H1 (cell line): ENCODE measurements around the gene FADS2.

Experiments used
- ASH2L ChIP-seq: fragments of 200-600, 300-600 bp; sonication (generic); IDR thresholded peaks from one replicate; pipeline ENCODE4 v1.7.1; 2017; ENCODE audit warnings: low read length
- CHD2 ChIP-seq: IDR thresholded peaks from 2 replicates; pipeline ENCODE4 v1.6.1; 2012; ENCODE audit warnings: low read length, improper control_type of control experiment
- EZH2 ChIP-seq: fragments of 200-600 bp; sonication (generic); IDR thresholded peaks from 2 replicates; pipeline ENCODE4 v1.7.1; 2012; ENCODE audit warnings: low read depth, mild to moderate bottlenecking, moderate library complexity, low read length, inconsistent platforms; ENCODE audit not compliant: severe bottlenecking
- GABPA ChIP-seq: IDR thresholded peaks from 2 replicates; pipeline ENCODE4 v1.6.1; 2011; ENCODE audit warnings: mild to moderate bottlenecking, low read length, moderate library complexity, borderline replicate concordance; ENCODE audit not compliant: insufficient read depth
- JUN ChIP-seq: IDR thresholded peaks from 2 replicates; pipeline ENCODE4 v1.6.1; 2011; ENCODE audit warnings: low read depth, mild to moderate bottlenecking, improper control_type of control experiment, low read length
- MAFK ChIP-seq: IDR thresholded peaks from 2 replicates; pipeline ENCODE4 v1.6.1; 2012; ENCODE audit warnings: low read depth, mild to moderate bottlenecking, improper control_type of control experiment, low read length
- PHF8 ChIP-seq: fragments of 200-600 bp; sonication (generic); conservative IDR thresholded peaks from 2 replicates; pipeline ENCODE4 v1.7.1; 2012; ENCODE audit warnings: low read depth, mild to moderate bottlenecking, inconsistent platforms, low read length, moderate library complexity
- POLR2A ChIP-seq, 2 experiments: IDR thresholded peaks; 1 replicate in 1 of 2; 2 replicates in 1 of 2; pipeline ENCODE4 v1.6.1; 2011; ENCODE audit warnings: low read depth in 2 of 2, low read length in 2 of 2, mild to moderate bottlenecking in 2 of 2; ENCODE audit errors: control extremely low read depth in 1 of 2
- POLR2AphosphoS5 ChIP-seq: IDR thresholded peaks from 2 replicates; pipeline ENCODE4 v1.6.1; 2011; ENCODE audit warnings: low read depth, low read length
- RAD21 ChIP-seq, 2 experiments: IDR thresholded peaks in 1 of 2; conservative IDR thresholded peaks in 1 of 2; 2 replicates each; pipeline ENCODE4 v1.6.1; 2011; ENCODE audit warnings: low read depth in 2 of 2, low read length in 2 of 2, improper control_type of control experiment in 1 of 2, inconsistent platforms in 1 of 2, mild to moderate bottlenecking in 1 of 2, moderate library complexity in 1 of 2
- TAF1 ChIP-seq: IDR thresholded peaks from 2 replicates; pipeline ENCODE4 v1.6.1; 2011; ENCODE audit warnings: mild to moderate bottlenecking, low read depth, low read length
- TF ChIP-seq, protein P1 (sequence below), 3 experiments: IDR thresholded peaks; 1 replicate in 2 of 3; 2 replicates in 1 of 3; pipeline versions ENCODE4 v1.5.1 to v1.6.1; 2011; ENCODE audit warnings: low read length in 3 of 3, mild to moderate bottlenecking in 3 of 3, inconsistent platforms in 2 of 3, low read depth in 1 of 3, moderate library complexity in 1 of 3; ENCODE audit not compliant: insufficient read depth in 1 of 3; ENCODE audit errors: control extremely low read depth in 1 of 3
- TF ChIP-seq, protein P2 (sequence below): IDR thresholded peaks from 2 replicates; pipeline ENCODE4 v1.6.1; 2012; ENCODE audit warnings: inconsistent platforms

DNA sequence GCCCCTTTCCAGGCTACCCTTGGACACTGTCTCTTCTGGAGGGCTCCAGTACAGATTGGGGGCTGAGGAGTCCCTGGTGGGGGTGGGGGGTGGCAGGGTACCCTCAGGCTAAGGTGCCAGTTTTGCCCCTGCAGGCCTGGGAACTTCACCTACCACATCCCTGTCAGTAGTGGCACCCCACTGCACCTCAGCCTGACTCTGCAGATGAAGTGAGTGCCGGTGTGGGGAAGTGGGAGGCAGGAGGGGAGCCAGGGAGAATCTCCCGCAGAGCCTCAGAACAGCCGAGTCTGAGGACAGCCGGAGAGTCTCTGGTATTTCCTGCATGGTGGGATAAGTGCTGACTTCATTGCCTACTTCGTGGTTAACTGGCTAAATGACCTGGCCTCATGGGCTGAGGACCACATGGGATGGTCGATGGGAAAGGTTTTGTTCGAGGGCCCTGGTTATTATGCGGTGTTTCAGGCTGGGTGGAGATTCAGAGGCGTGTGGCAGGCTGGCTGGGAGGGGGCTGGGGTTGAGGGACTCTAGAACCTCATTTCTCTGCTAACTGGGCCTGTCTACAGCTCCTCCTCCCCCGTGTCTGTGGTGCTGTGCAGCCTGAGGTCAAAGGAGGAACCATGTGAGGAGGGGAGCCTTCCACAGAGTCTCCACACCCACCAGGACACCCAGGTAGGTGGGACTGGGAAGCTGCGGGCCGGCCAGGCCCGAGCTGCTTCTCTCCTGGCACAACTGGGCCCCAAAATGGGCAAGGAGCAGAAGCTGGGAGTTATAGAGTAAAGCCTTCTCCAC lies 44.2 kb upstream of the FADS2 start:
- TF ChIP-seq JUN = no peak
- TF ChIP-seq RAD21 (IDR thresholded peaks at IDR 0.05 in 1 of 2, conservative IDR thresholded peaks at IDR 0.05 in 1 of 2; ENCODE audit: low read depth in 2 of 2, low read length in 2 of 2) = no peak
- TF ChIP-seq, protein P1, sequence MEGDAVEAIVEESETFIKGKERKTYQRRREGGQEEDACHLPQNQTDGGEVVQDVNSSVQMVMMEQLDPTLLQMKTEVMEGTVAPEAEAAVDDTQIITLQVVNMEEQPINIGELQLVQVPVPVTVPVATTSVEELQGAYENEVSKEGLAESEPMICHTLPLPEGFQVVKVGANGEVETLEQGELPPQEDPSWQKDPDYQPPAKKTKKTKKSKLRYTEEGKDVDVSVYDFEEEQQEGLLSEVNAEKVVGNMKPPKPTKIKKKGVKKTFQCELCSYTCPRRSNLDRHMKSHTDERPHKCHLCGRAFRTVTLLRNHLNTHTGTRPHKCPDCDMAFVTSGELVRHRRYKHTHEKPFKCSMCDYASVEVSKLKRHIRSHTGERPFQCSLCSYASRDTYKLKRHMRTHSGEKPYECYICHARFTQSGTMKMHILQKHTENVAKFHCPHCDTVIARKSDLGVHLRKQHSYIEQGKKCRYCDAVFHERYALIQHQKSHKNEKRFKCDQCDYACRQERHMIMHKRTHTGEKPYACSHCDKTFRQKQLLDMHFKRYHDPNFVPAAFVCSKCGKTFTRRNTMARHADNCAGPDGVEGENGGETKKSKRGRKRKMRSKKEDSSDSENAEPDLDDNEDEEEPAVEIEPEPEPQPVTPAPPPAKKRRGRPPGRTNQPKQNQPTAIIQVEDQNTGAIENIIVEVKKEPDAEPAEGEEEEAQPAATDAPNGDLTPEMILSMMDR (IDR thresholded peaks at IDR 0.05; ENCODE audit: control extremely low read depth in 1 of 3, insufficient read depth in 1 of 3, low read depth in 1 of 3, low read length in 3 of 3) = no peak
- TF ChIP-seq POLR2A (IDR thresholded peaks at IDR 0.05; ENCODE audit: control extremely low read depth in 1 of 2, low read depth in 2 of 2, low read length in 2 of 2) = no peak
- no peak for TF ChIP-seq POLR2AphosphoS5
- no peak for TF ChIP-seq EZH2
- TF ChIP-seq MAFK = no peak
- TF ChIP-seq TAF1 = no peak
- TF ChIP-seq PHF8 = no peak
- no peak for TF ChIP-seq ASH2L
- TF ChIP-seq GABPA = no peak
- TF ChIP-seq CHD2 = no peak
- TF ChIP-seq, protein P2, sequence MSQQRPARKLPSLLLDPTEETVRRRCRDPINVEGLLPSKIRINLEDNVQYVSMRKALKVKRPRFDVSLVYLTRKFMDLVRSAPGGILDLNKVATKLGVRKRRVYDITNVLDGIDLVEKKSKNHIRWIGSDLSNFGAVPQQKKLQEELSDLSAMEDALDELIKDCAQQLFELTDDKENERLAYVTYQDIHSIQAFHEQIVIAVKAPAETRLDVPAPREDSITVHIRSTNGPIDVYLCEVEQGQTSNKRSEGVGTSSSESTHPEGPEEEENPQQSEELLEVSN = no peak
